K562 (cell line): Measurements from ENCODE around the gene OR4D9. TPM values are rescaled to one million over a fixed set of nuclear protein-coding genes. Genes with fewer than 3 reads are reported as not detected.

Experiments
- BRCA1 ChIP-seq, 2 experiments: fragments of 450-650 bp in 1 of 2; sonication (generic) in 1 of 2; formaldehyde crosslinking in 1 of 2; IDR thresholded peaks; 2 replicates each; pipeline versions ENCODE4 v1.5.0 to v1.6.1; 2017 to 2020; ENCODE audit warnings: mild to moderate bottlenecking in 1 of 2, missing genetic modification reagents in 1 of 2
- IRF2 ChIP-seq: sonication (generic); formaldehyde crosslinking; IDR thresholded peaks from 2 replicates; pipeline ENCODE4 v1.8.1; 2022; ENCODE audit warnings: mild to moderate bottlenecking, missing genetic modification reagents
- MAFG ChIP-seq: fragments of 450-650 bp; conservative IDR thresholded peaks from 2 replicates; pipeline ENCODE4 v1.6.1; 2016; ENCODE audit warnings: missing genetic modification characterization, missing compliant biosample characterization
- MCM3 ChIP-seq: fragments of 450-650 bp; IDR thresholded peaks from 2 replicates; pipeline ENCODE4 v1.6.1; 2016
- PHF20 ChIP-seq: fragments of 450-650 bp; IDR thresholded peaks from 2 replicates; pipeline ENCODE4 v1.6.1; 2018; ENCODE audit not compliant: partially characterized antibody
- POLR2G ChIP-seq: fragments of 200-400 bp; formaldehyde crosslinking; IDR thresholded peaks from 2 replicates; pipeline ENCODE4 v1.6.1; 2017; ENCODE audit warnings: low read depth, mild to moderate bottlenecking, antibody characterized with exemption, low read length, moderate library complexity
- SIRT6 ChIP-seq: IDR thresholded peaks from one replicate; pipeline ENCODE4 v1.6.1; 2012; ENCODE audit warnings: low read depth, mild to moderate bottlenecking, control low read depth, inconsistent platforms, low read length, moderate library complexity
- SOX6 ChIP-seq: fragments of 450-650 bp; IDR thresholded peaks from 2 replicates; pipeline ENCODE4 v1.6.1; 2014; ENCODE audit warnings: mild to moderate bottlenecking
- SREBF2 ChIP-seq: sonication (generic); formaldehyde crosslinking; IDR thresholded peaks from 2 replicates; pipeline ENCODE4 v1.4.0; 2020; ENCODE audit warnings: mild to moderate bottlenecking, missing genetic modification reagents
- TCF7 ChIP-seq: sonication (generic); IDR thresholded peaks from 2 replicates; pipeline ENCODE4 v1.6.1; 2016; ENCODE audit warnings: antibody characterized with exemption, borderline replicate concordance
- polyA plus RNA-seq, 8 experiments: library from polyadenylated mRNA; depleted of rRNA in 4 of 8; stranded (reverse) in 5 of 8; unstranded in 3 of 8; fragments of >200 nt; fragmentation: Nextera tagmentation in 2 of 8; fragmentation: Illumina TruSeq in 1 of 8; extraction: Ambion mirVana in 2 of 8; extraction: Trizol in 1 of 8; gene quantifications; 2 replicates each; pipeline versions ENCODE4 v1.2.1 to v1.2.3, GENCODE V29; 2011 to 2014; ENCODE audit warnings: inconsistent platforms in 1 of 8, missing spikeins in 1 of 8
- total RNA-seq, 7 experiments: library from RNA; depleted of rRNA in 6 of 7; stranded (reverse); fragments of >200 nt in 6 of 7; fragmentation: Illumina TruSeq in 2 of 7; extraction: Trizol in 2 of 7; gene quantifications; 2 replicates each; pipeline versions ENCODE4 v1.2.1 to v1.2.3, GENCODE V29; 2011 to 2021; ENCODE audit warnings: low replicate concordance in 1 of 7
- TF ChIP-seq, protein P1 (sequence below): sonication (generic); formaldehyde crosslinking; IDR thresholded peaks from 2 replicates; pipeline ENCODE4 v1.8.0; 2023; ENCODE audit warnings: missing genetic modification reagents, mild to moderate bottlenecking, borderline replicate concordance
- TF ChIP-seq, protein P2 (sequence below), 2 experiments: fragments of 150-350 bp in 1 of 2; IDR thresholded peaks; 2 replicates each; pipeline ENCODE4 v1.6.1; 2012 to 2016; ENCODE audit warnings: low read depth in 2 of 2, low read length in 2 of 2, mild to moderate bottlenecking in 1 of 2, moderate library complexity in 1 of 2
- TF ChIP-seq, protein P3 (sequence below): sonication (generic); formaldehyde crosslinking; IDR thresholded peaks from 2 replicates; pipeline ENCODE4 v1.8.0; 2022; ENCODE audit warnings: mild to moderate bottlenecking, missing genetic modification reagents

The OR4D9 gene
- total and polyA plus RNA-seq, 9 of the 15 experiments (the other 6 are each of a cell fraction or from before 2014, with no cell fraction given), result not detected

DNA sequence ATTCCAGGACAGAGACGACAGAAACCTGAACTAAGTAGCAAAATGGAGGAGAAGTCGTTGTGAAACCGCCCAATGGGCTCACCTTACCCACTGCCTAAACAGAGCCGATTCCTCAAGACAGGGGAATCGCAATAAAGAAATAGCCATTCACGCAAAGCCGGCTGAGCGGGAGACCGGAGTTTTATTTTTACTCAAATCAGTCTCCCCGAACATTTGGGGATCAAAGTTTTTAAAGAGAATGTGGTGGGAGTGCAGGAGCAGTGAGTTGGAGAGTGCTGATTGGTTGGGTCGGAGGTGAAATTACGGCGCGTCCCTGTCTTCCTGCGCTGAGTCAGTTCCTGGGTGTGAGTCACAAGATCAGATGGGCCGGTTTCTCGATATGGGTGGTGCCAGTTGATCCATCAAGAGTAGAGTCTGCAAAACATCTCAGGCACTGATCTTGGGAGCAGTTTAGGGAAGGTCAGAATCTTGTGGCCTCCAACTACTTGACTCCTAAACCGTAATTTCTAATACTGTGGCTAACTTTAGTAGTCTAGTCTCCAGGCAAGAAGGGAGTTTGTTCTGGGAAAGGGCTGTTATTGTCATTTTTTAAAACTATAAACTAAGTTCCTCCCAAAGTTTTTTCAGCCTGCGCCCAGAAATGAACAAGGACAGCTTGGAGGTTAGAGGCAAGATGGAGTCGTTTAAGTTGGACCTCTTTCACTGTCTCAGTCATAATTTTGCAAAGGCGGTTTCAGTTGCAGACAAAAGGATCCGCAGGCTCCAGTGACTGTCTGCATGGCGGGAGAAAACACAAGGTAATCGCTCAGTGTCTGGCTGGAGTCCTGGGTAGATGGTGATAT, 34.1 kb downstream of the OR4D9 start (continued):
- TF ChIP-seq SOX6 (peak; percentile 71; the same call in 1 of the 2 replicates), PHF20 (no peak), IRF2 (no peak), SIRT6 (no peak), MAFG (tag) (peak; percentile 60; the same call in 1 of the 2 replicates), TCF7 (peak; percentile 31; the same call in 1 of the 2 replicates), BRCA1 (IDR thresholded peaks at IDR 0.05) (no peak), BRCA1 (CRISPR knock-in tag; IDR thresholded peaks at IDR 0.05) (no peak), SREBF2 (CRISPR knock-in tag) (no peak), POLR2G (peak; percentile 59), MCM3 (no peak)
- TF ChIP-seq, protein P1, sequence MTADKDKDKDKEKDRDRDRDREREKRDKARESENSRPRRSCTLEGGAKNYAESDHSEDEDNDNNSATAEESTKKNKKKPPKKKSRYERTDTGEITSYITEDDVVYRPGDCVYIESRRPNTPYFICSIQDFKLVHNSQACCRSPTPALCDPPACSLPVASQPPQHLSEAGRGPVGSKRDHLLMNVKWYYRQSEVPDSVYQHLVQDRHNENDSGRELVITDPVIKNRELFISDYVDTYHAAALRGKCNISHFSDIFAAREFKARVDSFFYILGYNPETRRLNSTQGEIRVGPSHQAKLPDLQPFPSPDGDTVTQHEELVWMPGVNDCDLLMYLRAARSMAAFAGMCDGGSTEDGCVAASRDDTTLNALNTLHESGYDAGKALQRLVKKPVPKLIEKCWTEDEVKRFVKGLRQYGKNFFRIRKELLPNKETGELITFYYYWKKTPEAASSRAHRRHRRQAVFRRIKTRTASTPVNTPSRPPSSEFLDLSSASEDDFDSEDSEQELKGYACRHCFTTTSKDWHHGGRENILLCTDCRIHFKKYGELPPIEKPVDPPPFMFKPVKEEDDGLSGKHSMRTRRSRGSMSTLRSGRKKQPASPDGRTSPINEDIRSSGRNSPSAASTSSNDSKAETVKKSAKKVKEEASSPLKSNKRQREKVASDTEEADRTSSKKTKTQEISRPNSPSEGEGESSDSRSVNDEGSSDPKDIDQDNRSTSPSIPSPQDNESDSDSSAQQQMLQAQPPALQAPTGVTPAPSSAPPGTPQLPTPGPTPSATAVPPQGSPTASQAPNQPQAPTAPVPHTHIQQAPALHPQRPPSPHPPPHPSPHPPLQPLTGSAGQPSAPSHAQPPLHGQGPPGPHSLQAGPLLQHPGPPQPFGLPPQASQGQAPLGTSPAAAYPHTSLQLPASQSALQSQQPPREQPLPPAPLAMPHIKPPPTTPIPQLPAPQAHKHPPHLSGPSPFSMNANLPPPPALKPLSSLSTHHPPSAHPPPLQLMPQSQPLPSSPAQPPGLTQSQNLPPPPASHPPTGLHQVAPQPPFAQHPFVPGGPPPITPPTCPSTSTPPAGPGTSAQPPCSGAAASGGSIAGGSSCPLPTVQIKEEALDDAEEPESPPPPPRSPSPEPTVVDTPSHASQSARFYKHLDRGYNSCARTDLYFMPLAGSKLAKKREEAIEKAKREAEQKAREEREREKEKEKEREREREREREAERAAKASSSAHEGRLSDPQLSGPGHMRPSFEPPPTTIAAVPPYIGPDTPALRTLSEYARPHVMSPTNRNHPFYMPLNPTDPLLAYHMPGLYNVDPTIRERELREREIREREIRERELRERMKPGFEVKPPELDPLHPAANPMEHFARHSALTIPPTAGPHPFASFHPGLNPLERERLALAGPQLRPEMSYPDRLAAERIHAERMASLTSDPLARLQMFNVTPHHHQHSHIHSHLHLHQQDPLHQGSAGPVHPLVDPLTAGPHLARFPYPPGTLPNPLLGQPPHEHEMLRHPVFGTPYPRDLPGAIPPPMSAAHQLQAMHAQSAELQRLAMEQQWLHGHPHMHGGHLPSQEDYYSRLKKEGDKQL (CRISPR knock-in tag), result no peak
- TF ChIP-seq, protein P2, sequence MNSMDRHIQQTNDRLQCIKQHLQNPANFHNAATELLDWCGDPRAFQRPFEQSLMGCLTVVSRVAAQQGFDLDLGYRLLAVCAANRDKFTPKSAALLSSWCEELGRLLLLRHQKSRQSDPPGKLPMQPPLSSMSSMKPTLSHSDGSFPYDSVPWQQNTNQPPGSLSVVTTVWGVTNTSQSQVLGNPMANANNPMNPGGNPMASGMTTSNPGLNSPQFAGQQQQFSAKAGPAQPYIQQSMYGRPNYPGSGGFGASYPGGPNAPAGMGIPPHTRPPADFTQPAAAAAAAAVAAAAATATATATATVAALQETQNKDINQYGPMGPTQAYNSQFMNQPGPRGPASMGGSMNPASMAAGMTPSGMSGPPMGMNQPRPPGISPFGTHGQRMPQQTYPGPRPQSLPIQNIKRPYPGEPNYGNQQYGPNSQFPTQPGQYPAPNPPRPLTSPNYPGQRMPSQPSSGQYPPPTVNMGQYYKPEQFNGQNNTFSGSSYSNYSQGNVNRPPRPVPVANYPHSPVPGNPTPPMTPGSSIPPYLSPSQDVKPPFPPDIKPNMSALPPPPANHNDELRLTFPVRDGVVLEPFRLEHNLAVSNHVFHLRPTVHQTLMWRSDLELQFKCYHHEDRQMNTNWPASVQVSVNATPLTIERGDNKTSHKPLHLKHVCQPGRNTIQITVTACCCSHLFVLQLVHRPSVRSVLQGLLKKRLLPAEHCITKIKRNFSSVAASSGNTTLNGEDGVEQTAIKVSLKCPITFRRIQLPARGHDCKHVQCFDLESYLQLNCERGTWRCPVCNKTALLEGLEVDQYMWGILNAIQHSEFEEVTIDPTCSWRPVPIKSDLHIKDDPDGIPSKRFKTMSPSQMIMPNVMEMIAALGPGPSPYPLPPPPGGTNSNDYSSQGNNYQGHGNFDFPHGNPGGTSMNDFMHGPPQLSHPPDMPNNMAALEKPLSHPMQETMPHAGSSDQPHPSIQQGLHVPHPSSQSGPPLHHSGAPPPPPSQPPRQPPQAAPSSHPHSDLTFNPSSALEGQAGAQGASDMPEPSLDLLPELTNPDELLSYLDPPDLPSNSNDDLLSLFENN (IDR thresholded peaks at IDR 0.05; ENCODE audit: low read depth in 2 of 2, low read length in 2 of 2), result peak in 1 of 2 experiments; percentile 15; a peak in 1 of 4 replicates
- TF ChIP-seq, protein P3, sequence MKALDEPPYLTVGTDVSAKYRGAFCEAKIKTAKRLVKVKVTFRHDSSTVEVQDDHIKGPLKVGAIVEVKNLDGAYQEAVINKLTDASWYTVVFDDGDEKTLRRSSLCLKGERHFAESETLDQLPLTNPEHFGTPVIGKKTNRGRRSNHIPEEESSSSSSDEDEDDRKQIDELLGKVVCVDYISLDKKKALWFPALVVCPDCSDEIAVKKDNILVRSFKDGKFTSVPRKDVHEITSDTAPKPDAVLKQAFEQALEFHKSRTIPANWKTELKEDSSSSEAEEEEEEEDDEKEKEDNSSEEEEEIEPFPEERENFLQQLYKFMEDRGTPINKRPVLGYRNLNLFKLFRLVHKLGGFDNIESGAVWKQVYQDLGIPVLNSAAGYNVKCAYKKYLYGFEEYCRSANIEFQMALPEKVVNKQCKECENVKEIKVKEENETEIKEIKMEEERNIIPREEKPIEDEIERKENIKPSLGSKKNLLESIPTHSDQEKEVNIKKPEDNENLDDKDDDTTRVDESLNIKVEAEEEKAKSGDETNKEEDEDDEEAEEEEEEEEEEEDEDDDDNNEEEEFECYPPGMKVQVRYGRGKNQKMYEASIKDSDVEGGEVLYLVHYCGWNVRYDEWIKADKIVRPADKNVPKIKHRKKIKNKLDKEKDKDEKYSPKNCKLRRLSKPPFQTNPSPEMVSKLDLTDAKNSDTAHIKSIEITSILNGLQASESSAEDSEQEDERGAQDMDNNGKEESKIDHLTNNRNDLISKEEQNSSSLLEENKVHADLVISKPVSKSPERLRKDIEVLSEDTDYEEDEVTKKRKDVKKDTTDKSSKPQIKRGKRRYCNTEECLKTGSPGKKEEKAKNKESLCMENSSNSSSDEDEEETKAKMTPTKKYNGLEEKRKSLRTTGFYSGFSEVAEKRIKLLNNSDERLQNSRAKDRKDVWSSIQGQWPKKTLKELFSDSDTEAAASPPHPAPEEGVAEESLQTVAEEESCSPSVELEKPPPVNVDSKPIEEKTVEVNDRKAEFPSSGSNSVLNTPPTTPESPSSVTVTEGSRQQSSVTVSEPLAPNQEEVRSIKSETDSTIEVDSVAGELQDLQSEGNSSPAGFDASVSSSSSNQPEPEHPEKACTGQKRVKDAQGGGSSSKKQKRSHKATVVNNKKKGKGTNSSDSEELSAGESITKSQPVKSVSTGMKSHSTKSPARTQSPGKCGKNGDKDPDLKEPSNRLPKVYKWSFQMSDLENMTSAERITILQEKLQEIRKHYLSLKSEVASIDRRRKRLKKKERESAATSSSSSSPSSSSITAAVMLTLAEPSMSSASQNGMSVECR (CRISPR knock-in tag), result no peak
